HG03159 (cell line): ENCODE measurements around the gene EML1.

Source experiments
- ATAC-seq: cut with Tn5 transposase; IDR thresholded peaks from one replicate; pipeline ENCODE4 v1.9.1; 2021; ENCODE audit warnings: mild to moderate bottlenecking, moderate library complexity; ENCODE audit not compliant: unreplicated experiment

Gene EML1

GRCh38 chr14:99891266-99891665 lies 98.1 kb downstream of the EML1 start:
- no peak for ATAC-seq

GRCh38 chr14:99891900-99892299 lies 98.7 kb downstream of the EML1 start:
- no peak for ATAC-seq

DNA sequence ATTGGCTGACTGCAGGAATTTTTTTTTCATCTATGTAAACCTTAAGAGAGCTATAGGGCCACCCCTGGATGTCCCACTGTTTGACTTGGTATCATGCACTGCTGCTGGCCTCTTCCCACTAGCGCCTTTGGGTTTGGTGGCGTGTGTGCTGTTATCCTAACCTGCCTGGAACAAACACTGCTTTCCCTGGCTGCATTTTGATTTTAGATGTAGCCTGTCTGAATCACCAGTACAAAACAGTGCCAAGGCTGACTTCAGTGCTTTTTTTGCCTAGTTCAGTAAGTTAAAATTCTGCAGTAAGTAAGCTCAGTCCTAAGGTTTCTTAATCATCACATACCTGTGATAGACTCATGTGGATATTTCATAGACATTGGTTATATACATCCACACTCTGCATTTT lies 99.2 kb downstream of the EML1 start:
- no peak for ATAC-seq

- no peak for ATAC-seq
These were observed 103.1 kb downstream of the EML1 start for GRCh38 chr14:99896361-99896760.

DNA sequence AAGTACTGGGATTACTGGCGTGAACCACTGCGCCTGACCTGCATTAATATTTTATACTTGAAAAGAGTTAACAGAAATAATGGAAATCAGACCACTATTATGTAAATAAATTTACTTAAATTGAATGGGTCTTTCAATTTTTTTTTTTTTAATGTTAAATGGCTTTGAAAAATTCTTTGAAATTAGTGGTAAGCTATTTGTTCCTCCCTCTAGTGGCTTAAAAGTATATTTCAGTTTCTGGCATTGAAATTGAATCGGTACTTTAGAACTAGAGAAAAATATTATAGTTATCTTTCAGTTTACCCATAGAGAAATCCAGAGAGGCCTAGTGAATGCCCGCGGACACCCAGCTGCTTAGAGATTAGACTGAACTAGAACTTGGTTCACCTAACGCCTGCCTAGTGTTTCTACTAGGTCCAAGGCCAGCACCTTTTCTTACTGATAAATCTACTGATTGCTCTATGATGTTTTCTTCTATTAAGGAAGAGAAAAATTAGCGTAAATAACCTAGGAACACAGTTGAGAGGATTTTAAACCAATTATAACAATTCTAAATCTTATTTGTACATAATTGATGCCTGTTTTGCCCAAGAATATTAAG lies 106.5 kb downstream of the EML1 start:
- ATAC-seq, result no peak

- no peak for ATAC-seq
These were observed 109.7 kb downstream of the EML1 start for GRCh38 chr14:99902925-99903324.

- ATAC-seq, result no peak
These were observed 111.3 kb downstream of the EML1 start for GRCh38 chr14:99904506-99904905.

- ATAC-seq, result no peak
These were observed 111.9 kb downstream of the EML1 start for GRCh38 chr14:99905121-99905520.

- ATAC-seq, result no peak
These were observed 114.8 kb downstream of the EML1 start for GRCh38 chr14:99907761-99908652.

- ATAC-seq, result no peak
These were observed 115.5 kb downstream of the EML1 start for GRCh38 chr14:99908653-99909250.

- ATAC-seq, result no peak
These were observed 116.4 kb downstream of the EML1 start for GRCh38 chr14:99909513-99910064.

DNA sequence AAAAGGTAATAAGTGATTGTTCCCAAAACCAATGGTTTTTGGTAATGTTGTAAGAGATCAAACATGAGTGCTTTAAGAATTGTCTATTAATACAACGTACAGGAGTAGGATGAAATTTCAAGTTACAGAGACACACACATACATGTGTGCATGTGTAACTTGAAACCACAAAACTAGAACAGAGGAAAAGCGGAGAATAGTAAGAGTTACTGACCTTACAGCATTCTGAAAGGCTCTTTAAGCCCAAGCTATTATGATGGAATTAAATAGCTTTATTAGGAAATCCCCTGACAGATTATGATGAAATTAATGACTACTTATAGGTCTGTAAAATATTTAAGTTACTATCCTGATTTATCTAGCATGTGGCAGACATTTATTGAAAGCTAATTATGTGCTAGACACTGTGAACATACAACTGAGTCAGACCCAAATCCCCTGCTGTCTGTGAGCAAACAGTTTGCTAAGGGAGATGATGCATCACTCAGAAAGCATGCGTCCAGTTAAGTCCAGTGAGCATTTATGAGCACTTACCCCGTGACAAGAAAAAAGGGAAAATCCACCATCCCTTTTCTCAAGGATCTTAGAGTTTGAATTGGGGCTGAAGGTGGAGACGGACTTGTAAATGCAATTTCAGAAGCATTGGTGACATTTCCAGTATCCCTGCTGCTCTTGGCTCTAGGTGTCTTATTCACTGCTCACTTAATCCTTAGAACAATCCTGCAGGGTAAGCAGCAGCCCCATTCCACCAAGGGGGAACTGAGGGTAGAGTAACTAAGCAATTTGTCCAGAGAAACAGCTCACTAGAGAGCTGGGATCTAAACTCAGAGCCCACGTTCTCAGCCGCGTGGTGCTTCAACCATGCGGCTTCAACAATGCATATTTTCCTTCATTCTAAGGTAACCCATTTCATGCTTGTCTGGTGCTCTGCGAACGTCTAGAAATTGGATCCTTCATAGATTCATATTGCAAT lies 117.4 kb downstream of the EML1 start:
- no peak for ATAC-seq

- ATAC-seq, result no peak
These were observed 122.3 kb downstream of the EML1 start for GRCh38 chr14:99915305-99916090.

GRCh38 chr14:99916091-99916383 lies 122.8 kb downstream of the EML1 start:
- no peak for ATAC-seq

DNA sequence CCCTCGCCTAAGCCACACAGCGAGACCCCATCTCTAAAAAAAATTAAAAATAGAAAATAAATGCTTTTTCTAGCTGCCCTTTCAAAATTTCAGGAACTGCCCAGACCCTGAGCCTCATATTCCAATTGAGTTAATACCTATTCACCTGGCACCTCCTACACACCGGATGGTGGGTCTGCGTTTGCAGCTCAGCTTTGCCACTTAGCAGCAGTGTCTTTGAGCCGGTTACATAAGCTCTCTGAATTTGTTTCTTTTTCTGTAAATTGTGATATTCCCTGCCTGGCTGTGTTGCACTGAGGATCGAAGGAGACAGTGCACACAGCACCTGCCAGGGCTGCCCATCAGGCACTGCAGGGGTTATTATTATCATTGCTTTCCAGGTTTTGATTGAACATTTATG lies 125.6 kb downstream of the EML1 start:
- ATAC-seq, result no peak

- no peak for ATAC-seq
These were observed 128.2 kb downstream of the EML1 start for GRCh38 chr14:99921425-99921824.

DNA sequence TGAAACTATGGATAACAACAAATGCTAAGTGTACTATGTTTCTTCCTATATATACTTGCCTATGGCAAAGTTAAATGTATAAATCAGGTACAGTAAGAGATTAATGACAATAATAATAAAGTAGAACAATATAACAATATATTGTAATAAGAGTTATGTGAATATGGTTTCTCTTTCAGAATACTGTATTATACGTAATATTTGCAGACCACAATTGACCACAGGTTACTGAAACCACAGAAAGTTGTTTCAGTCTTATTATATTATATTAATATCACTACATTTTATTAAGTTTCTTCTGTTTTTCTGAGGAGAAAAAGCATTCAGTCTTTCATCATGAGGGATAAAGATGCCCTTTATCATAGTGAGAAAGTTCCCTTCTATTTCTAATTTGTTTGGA lies 131.2 kb downstream of the EML1 start:
- no peak for ATAC-seq

- ATAC-seq, result no peak
These were observed 132.3 kb downstream of the EML1 start for GRCh38 chr14:99925471-99925870.

DNA sequence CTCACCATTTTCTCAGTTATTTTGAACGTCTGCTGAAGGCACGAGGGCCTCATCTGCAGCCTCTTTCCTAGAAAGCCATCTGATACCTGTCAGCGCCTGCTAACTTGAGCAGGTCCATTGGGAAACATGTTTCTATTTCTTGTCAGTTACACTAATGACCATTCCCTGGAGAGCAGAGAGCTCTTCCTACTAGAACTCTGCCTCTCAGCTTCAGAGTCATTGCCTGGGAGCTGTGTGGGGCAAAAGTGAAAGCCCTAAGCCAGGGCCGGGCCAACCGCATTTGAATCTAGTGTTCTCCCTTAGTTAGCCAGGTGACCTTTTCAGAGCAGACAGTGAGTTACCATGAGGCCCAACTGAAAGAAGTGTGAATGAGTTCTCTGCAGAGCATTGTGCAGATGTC lies 135.8 kb downstream of the EML1 start:
- no peak for ATAC-seq

DNA sequence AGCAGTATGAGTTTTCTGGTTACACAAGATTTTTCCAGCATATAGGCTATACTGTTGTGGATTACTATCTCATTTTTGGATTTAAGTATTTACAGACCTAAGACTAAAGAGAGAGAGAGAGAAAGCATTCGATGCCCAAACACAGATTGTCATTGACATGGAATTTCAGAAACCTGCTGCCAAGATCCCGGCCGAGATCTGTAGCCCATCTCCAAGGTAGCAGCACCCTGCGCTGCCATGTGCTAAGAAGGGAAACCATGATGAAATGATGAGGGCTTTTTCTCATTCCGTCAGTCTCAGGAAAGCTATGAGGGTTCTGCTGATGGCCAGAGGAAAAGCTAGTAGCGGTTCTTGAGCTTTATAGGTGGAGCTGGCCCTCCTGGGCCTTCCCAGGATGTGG lies 136.4 kb downstream of the EML1 start:
- no peak for ATAC-seq
